Measurements from ENCODE around the gene PNPLA7. TPM values are rescaled to one million over a fixed set of nuclear protein-coding genes. Genes with fewer than 3 reads are reported as not detected.

The PNPLA7 gene
- total and polyA plus RNA-seq, 2 of the 4 experiments (the other 2 are of a cell fraction): under 0.01 to 0.89 TPM

GRCh38 chr9:137493364-137494103 is 56.7 kb downstream of the PNPLA7 start:
- Histone ChIP-seq H3K9ac (ENCODE audit: low read depth, low read length) (no peak overlapping the region), H2BK5ac (ENCODE audit: low read depth, low read length, poor library complexity, severe bottlenecking) (no peak overlapping the region), H3K4me2 (ENCODE audit: low read depth, low read length) (no peak overlapping the region), H3K79me1 (ENCODE audit: low read depth in 1 of 2, low read length in 2 of 2) (no peaks in the 10 kb centered on the region), H4K20me1 (ENCODE audit: insufficient read depth, low read length) (no peaks in the 10 kb centered on the region), H2BK120ac (ENCODE audit: low read depth, low read length) (no peak overlapping the region), H2AK9ac (replicated peaks; ENCODE audit: low read depth, low read length, poor library complexity) (no peak overlapping the region), H3K27ac (ENCODE audit: insufficient read depth, low read length) (no peak overlapping the region), H2AK5ac (ENCODE audit: low read depth, low read length) (no peak overlapping the region), H3K9me1 (ENCODE audit: insufficient read depth, low read length) (no peaks in the 10 kb centered on the region; the same call in 1 of the 2 replicates), H3K14ac (replicated peaks; ENCODE audit: low read depth, low read length) (no peak overlapping the region), H3K4ac (ENCODE audit: low read depth, low read length) (no peak overlapping the region), H2AFZ (replicated peaks; ENCODE audit: low read length, poor library complexity) (no peak overlapping the region), H3K4me1 (ENCODE audit: control insufficient read depth, insufficient read depth, low read length) (no peaks in the 10 kb centered on the region), H3K9me3 (ENCODE audit: control insufficient read depth, insufficient read depth, low read length) (peaks cover 4% of the 10 kb centered on the region; the same call in 1 of the 2 replicates), H3K23ac (ENCODE audit: low read depth, low read length) (no peak overlapping the region), H3K56ac (ENCODE audit: extremely low read depth, insufficient read depth, low read length) (no peak overlapping the region), H3K27me3 (ENCODE audit: control insufficient read depth, insufficient read depth, low read length) (peaks cover 15% of the 10 kb centered on the region), H2BK20ac (ENCODE audit: low read depth, low read length) (no peak overlapping the region), H2BK15ac (ENCODE audit: low read depth, low read length) (no peak overlapping the region), H3K4me3 (ENCODE audit: insufficient read depth, low read depth, low read length) (no peak overlapping the region), H4K5ac (ENCODE audit: low read depth, low read length) (no peak overlapping the region), H3K18ac (ENCODE audit: low read depth, low read length) (no peak overlapping the region), H4K91ac (ENCODE audit: insufficient read depth, low read depth, low read length) (no peak overlapping the region), H3K36me3 (ENCODE audit: control insufficient read depth, insufficient read depth, low read length) (no peaks in the 10 kb centered on the region), H4K8ac (ENCODE audit: low read depth in 2 of 2, low read length in 2 of 2) (no peak overlapping the region)
- dilution Hi-C loops (cut with HindIII; ENCODE audit: low sequenced_read_pairs, unreplicated experiment) (no loop called here), intact Hi-C loops (cut with micrococcal nuclease) (no loop called here), in situ Hi-C loops (cut with MboI; ENCODE audit: low sequenced_read_pairs) (no loop called here)
- ChIA-PET CTCF (no interaction called here), POLR2A (ENCODE audit: unreplicated experiment) (no interaction called here)
- 88% methylated on average over 10 of the region's 16 CpGs; no CpG with 5 or more reads in 1 of the 2 experiments for WGBS, 2 experiments (ENCODE audit: extremely low coverage in 2 of 2, insufficient read length in 1 of 2)
- BruUV-seq (replicated peaks): no TSS peak
- ATAC-seq (ENCODE audit: low read depth): no peak
- TF ChIP-seq CTCF (conservative IDR thresholded peaks at IDR 0.05; ENCODE audit: low read depth, low read length): no peak
- TF ChIP-seq MAZ (IDR thresholded peaks at IDR 0.05; ENCODE audit: borderline replicate concordance, low read depth, low read length): no peak
- no peak for TF ChIP-seq FOS (IDR thresholded peaks at IDR 0.05; ENCODE audit: low read depth, low read length)
- no peak for TF ChIP-seq NFE2L2 (IDR thresholded peaks at IDR 0.05; ENCODE audit: low read depth, low read length)
- no peak for TF ChIP-seq SMC3 (IDR thresholded peaks at IDR 0.05; ENCODE audit: low read depth, low read length)
- TF ChIP-seq POLR2A (IDR thresholded peaks at IDR 0.05; ENCODE audit: low read depth, low read length): no peak
- TF ChIP-seq USF2 (IDR thresholded peaks at IDR 0.05; ENCODE audit: low read depth, low read length): no peak
- TF ChIP-seq ELK1 (IDR thresholded peaks at IDR 0.05; ENCODE audit: borderline replicate concordance, low read depth, low read length): no peak
- TF ChIP-seq CEBPB (IDR thresholded peaks at IDR 0.05; ENCODE audit: low read depth, low read length): no peak
- TF ChIP-seq MAFK (IDR thresholded peaks at IDR 0.05; ENCODE audit: low read depth, low read length): no peak
- TF ChIP-seq CHD1 (IDR thresholded peaks at IDR 0.05; ENCODE audit: low read depth, low read length): no peak
- no peak for TF ChIP-seq BHLHE40 (IDR thresholded peaks at IDR 0.05; ENCODE audit: low read depth, low read length)
- no peak for TF ChIP-seq RAD21 (IDR thresholded peaks at IDR 0.05; ENCODE audit: low read length)
- no peak for TF ChIP-seq RCOR1 (IDR thresholded peaks at IDR 0.05; ENCODE audit: insufficient replicate concordance, low read length)
- no peak for TF ChIP-seq RFX5 (IDR thresholded peaks at IDR 0.05; ENCODE audit: low read depth, low read length)
- no peak for TF ChIP-seq MXI1 (IDR thresholded peaks at IDR 0.05; ENCODE audit: borderline replicate concordance, low read depth, low read length)
- DNase-seq: no peak

Measured in IMR-90 (cell line).